ENCODE measurements around the gene HOMER2. TPM values are rescaled to one million over a fixed set of nuclear protein-coding genes. Genes with fewer than 3 reads are reported as not detected.
"Not testable (repeated sequence)": the region's sequence is repeated elsewhere in the genome, so short reads cannot be mapped to it uniquely, and the experiment has no call there.

The HOMER2 gene
- total RNA-seq, 1 donor from 2014 or later, result 21.0 TPM

DNA sequence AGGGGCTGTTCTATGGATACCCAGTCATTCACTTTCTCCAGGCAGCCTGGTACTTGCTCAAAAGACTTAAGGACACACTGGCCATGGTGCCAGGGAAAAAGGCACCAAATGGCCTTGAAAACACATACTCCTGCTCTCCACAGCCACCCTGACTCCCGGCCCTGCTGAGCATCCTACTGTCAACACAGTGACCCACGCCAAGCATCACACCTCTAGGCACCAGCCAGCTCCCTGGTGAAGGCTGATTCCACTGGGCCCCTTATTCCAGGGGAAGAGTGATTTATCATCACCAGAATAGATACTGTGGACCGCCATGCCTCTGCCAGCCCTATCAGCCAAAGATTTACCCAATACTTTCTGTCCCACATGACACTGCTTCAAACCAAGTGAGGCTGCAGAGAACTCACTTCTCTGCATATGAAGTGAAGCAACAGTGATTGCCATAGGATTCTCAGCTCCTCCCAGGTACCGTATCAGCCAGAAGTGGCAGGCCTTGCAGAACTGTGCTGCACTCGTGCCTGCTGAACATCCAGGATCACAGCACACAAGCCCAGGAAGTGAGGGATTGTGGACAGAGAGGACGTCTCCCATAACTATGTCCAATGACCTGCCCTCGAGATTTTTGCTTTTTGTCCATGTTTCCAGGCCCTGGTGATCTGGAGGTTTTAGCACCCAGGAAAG, 79.4 kb downstream of the HOMER2 start:
- H3K27me3 Mint-ChIP-seq, result peaks cover 11% of the 10 kb centered on the region
- H3K27ac Mint-ChIP-seq, result no peak overlapping the region
- H3K4me1 Mint-ChIP-seq (ENCODE audit: low read depth), result peaks cover 11% of the 10 kb centered on the region
- peaks cover 4% of the 10 kb centered on the region for H3K9me3 Mint-ChIP-seq (ENCODE audit: low read depth)
- TF ChIP-seq, protein P1, sequence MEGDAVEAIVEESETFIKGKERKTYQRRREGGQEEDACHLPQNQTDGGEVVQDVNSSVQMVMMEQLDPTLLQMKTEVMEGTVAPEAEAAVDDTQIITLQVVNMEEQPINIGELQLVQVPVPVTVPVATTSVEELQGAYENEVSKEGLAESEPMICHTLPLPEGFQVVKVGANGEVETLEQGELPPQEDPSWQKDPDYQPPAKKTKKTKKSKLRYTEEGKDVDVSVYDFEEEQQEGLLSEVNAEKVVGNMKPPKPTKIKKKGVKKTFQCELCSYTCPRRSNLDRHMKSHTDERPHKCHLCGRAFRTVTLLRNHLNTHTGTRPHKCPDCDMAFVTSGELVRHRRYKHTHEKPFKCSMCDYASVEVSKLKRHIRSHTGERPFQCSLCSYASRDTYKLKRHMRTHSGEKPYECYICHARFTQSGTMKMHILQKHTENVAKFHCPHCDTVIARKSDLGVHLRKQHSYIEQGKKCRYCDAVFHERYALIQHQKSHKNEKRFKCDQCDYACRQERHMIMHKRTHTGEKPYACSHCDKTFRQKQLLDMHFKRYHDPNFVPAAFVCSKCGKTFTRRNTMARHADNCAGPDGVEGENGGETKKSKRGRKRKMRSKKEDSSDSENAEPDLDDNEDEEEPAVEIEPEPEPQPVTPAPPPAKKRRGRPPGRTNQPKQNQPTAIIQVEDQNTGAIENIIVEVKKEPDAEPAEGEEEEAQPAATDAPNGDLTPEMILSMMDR (IDR thresholded peaks at IDR 0.05; ENCODE audit: unreplicated experiment), result no peak
- H3K36me3 Mint-ChIP-seq (ENCODE audit: insufficient read depth), result peaks cover 13% of the 10 kb centered on the region
- no peak overlapping the region for H3K4me3 Mint-ChIP-seq (ENCODE audit: low read depth)
- no peak for DNase-seq (ENCODE audit: low spot score, unreplicated experiment)

DNA sequence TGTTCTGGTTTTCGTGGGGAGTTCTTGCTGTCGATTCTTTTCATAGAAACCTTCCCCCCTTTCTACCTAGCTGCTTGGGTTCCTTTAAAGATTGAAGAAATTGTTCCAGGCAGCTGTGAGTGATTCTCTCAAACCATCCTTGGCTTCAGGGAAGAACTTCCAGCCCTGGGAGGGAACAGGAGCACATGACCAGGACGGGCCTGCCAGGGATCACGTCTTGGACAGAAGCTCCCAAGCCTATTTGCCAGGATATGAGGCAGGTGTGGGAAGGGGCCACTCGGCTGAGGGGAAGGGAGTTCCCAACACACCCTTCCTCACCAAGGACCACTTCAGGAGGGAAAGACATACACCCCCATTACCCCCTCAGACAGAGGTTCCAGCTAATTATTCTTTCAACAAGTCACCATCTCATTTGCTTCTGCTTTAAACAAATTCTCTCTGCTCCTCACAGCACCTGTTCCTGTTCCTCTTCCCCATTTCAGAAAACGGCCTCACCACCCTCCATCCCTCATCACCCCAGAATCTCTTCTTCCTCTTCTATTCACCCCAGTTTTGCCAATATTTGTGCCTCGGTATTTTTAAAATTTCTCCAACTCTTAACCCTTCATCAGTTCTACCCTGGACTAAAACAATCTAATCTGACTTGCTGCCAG, 80.6 kb downstream of the HOMER2 start:
- peaks cover 11% of the 10 kb centered on the region for H3K4me1 Mint-ChIP-seq (ENCODE audit: low read depth)
- H3K36me3 Mint-ChIP-seq (ENCODE audit: insufficient read depth), result peaks cover 13% of the 10 kb centered on the region
- no peak for DNase-seq (ENCODE audit: low spot score, unreplicated experiment)
- H3K9me3 Mint-ChIP-seq (ENCODE audit: low read depth), result peaks cover 4% of the 10 kb centered on the region
- TF ChIP-seq, protein P1 (IDR thresholded peaks at IDR 0.05; ENCODE audit: unreplicated experiment), result no peak
- no peak overlapping the region for H3K4me3 Mint-ChIP-seq (ENCODE audit: low read depth)
- peaks cover 11% of the 10 kb centered on the region for H3K27me3 Mint-ChIP-seq
- peak overlapping the region; percentile 42 for H3K27ac Mint-ChIP-seq

DNA sequence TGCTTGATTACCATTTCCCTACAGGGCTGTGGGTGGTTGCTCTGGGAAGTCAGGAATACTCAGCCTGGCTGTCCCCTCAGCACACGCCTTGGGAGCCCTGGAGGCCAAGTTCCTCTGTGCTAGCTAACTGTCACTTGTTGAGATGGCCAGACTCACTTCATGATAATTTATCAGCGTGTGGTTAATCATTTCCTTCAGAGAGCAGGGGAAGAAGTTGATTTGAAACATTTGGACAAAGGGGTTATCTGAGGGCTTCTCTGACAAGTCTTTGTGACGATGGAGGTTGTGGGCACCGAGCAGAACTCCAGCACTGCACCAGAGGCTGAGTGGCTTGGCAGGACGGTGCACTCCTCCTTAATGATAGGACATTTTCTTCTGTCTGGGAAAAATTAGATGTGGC, 81.2 kb downstream of the HOMER2 start:
- Mint-ChIP-seq H3K4me1 (ENCODE audit: low read depth) (peaks cover 11% of the 10 kb centered on the region), H3K36me3 (ENCODE audit: insufficient read depth) (peaks cover 13% of the 10 kb centered on the region), H3K27me3 (peaks cover 11% of the 10 kb centered on the region), H3K27ac (peak overlapping the region; percentile 42), H3K4me3 (ENCODE audit: low read depth) (no peak overlapping the region), H3K9me3 (ENCODE audit: low read depth) (peaks cover 4% of the 10 kb centered on the region)
- no peak for DNase-seq (ENCODE audit: low spot score, unreplicated experiment)
- TF ChIP-seq, protein P1 (IDR thresholded peaks at IDR 0.05; ENCODE audit: unreplicated experiment), result no peak

DNA sequence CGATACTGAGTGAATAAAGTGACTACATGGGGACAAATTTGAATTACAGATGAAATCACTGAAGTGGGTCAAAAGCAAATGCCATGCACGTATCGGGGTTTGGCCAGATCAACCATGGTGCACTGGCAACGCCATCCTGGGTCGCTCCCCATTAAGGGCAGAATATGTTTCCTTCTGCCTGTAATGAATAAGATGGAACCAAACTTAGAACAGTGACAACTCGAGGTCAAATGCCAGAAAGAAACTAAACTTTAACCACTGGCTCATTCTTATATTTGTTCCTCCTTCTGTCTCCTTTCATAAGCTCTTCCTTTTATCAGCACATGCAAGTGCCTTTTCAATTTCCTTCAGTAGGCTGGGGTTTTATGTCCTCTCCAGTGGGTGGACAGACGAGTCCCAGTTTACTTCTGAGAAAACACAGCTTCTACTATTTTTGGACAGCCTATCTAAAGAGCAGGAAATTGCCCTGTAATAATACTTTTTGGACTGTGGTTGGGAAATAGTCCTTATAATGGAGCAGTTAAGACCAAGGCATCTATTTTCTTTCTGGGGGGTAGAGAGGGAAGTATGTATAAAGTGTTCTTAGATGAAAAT, 81.7 kb downstream of the HOMER2 start:
- Mint-ChIP-seq H3K27me3 (peaks cover 11% of the 10 kb centered on the region), H3K4me1 (ENCODE audit: low read depth) (peaks cover 11% of the 10 kb centered on the region), H3K9me3 (ENCODE audit: low read depth) (peaks cover 4% of the 10 kb centered on the region), H3K27ac (no peak overlapping the region), H3K4me3 (ENCODE audit: low read depth) (no peak overlapping the region), H3K36me3 (ENCODE audit: insufficient read depth) (peaks cover 13% of the 10 kb centered on the region)
- DNase-seq (ENCODE audit: low spot score, unreplicated experiment), result no peak
- TF ChIP-seq, protein P1 (IDR thresholded peaks at IDR 0.05; ENCODE audit: unreplicated experiment), result no peak

DNA sequence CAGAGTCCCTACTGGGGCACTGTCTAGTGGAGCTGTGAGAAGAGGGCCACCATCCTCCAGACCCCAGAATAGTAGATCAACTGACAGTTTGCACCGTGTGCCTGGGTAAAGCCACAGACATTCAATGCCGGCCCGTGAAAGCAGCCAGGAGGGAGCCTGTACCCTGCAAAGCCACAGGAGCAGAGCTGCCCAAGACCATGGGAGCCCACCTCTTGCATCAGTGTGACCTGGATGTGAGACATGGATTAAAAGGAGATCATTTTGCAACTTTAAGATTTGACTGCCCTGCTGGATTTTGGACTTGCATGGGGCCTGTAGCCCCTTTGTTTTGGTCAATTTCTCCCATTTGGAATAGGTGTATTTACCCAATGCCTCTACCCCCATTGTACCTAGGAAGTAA, 86.5 kb downstream of the HOMER2 start:
- not testable (repeated sequence) for H3K9me3 Mint-ChIP-seq (ENCODE audit: low read depth); H3K36me3 Mint-ChIP-seq (ENCODE audit: insufficient read depth); H3K4me1 Mint-ChIP-seq (ENCODE audit: low read depth); H3K4me3 Mint-ChIP-seq (ENCODE audit: low read depth); DNase-seq (ENCODE audit: low spot score, unreplicated experiment); H3K27me3 Mint-ChIP-seq; H3K27ac Mint-ChIP-seq

DNA sequence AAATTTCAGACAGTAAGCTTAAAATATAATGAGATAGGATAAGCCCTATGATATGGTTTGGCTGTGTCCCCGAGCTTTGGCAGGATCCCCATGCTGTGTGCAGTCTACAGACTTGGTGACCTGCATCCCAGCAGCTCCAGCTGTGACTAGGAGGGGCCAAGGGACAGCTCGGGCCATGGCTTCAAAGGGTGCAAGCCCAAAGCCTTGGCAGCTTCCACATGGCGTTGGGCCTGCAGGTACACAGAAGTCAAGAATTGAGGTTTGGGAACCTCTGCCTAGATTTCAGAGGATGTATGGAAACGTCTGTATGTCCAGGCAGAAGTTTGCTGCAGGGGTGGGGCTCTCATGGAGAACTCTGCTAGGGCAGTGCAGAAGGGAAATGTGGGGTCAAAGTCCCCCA, 86.9 kb downstream of the HOMER2 start:
- not testable (repeated sequence) for H3K4me1 Mint-ChIP-seq (ENCODE audit: low read depth); H3K4me3 Mint-ChIP-seq (ENCODE audit: low read depth); H3K9me3 Mint-ChIP-seq (ENCODE audit: low read depth); DNase-seq (ENCODE audit: low spot score, unreplicated experiment); H3K27me3 Mint-ChIP-seq; H3K27ac Mint-ChIP-seq; H3K36me3 Mint-ChIP-seq (ENCODE audit: insufficient read depth)
